Upper lobe of left lung (tissue), 4 donors: Measurements from ENCODE around the gene MSI2.

Experiments
- CTCF ChIP-seq, 6 experiments: fragments of 450-650 bp in 4 of 6; fragments of 200-600 bp in 2 of 6; sonication (generic) in 2 of 6; IDR thresholded peaks; one replicate each; pipeline ENCODE4 v1.5.1; 2016 to 2019; ENCODE audit warnings: antibody characterized with exemption in 6 of 6
- EP300 ChIP-seq, 4 donors: sonication (generic); formaldehyde crosslinking; IDR thresholded peaks; one replicate each; pipeline ENCODE4 v1.5.1; 2017; ENCODE audit warnings: antibody characterized with exemption in 4 of 4, control low read depth in 2 of 4
- POLR2A ChIP-seq, 4 donors: fragments of 450-650 bp; IDR thresholded peaks; one replicate each; pipeline ENCODE4 v1.5.1; 2016 to 2017; ENCODE audit warnings: antibody characterized with exemption in 4 of 4, mild to moderate bottlenecking in 2 of 4
- POLR2AphosphoS5 ChIP-seq, 2 donors: sonication (generic); formaldehyde crosslinking; IDR thresholded peaks; one replicate each; pipeline ENCODE4 v1.5.1; 2017; ENCODE audit warnings: antibody characterized with exemption in 2 of 2

GRCh38 chr17:57541472-57542394, 285.4 kb downstream of the MSI2 start:
- no peak for TF ChIP-seq POLR2A (IDR thresholded peaks at IDR 0.05)
- TF ChIP-seq CTCF (IDR thresholded peaks at IDR 0.05) = no peak
- no peak for TF ChIP-seq EP300 (IDR thresholded peaks at IDR 0.05)
- no peak for TF ChIP-seq POLR2AphosphoS5 (IDR thresholded peaks at IDR 0.05)
